ENCODE measurements around the gene COL9A3. TPM values are rescaled to one million over a fixed set of nuclear protein-coding genes. Genes with fewer than 3 reads are reported as not detected.

COL9A3 gene
- total RNA-seq, 1 experiment from 2014 or later, result not detected

DNA sequence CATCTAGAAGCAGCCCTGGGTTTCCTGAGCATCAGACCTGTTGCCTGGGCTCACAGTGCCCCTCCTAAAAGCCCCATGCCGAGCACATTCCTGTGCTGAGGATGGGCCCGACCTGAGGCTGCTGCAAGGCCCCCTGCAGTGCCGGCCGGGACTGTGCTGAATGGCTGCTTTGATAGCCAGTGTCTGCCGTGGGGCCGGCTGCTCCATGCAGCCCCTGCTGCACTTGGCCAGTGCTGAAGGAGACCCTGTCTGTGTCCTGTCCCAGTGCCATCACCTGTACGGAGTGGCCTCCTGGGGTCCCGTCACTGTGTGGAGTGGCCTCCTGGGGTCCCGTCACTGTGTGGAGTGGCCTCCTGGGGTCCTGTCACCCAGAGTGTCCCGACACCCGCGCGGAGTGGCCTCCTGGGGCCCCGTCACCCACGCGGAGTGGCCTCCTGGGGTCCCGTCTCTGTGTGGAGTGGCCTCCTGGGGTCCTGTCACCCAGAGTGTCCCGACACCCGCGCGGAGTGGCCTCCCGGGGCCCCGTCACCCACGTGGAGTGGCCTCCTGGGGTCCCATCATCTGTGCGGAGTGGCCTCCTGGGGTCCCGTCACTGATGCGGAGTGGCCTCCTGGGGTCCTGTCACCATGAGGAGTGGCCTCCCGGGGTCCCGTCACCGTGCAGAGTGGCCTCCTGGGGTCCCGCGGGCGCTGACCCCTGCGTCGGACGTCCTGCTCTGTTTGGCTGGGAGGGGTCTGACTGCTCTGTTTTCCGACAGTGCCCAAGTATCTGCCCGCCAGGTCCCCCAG, 7.0 kb downstream of the COL9A3 start:
- no peak for DNase-seq (ENCODE audit: low spot score)

DNA sequence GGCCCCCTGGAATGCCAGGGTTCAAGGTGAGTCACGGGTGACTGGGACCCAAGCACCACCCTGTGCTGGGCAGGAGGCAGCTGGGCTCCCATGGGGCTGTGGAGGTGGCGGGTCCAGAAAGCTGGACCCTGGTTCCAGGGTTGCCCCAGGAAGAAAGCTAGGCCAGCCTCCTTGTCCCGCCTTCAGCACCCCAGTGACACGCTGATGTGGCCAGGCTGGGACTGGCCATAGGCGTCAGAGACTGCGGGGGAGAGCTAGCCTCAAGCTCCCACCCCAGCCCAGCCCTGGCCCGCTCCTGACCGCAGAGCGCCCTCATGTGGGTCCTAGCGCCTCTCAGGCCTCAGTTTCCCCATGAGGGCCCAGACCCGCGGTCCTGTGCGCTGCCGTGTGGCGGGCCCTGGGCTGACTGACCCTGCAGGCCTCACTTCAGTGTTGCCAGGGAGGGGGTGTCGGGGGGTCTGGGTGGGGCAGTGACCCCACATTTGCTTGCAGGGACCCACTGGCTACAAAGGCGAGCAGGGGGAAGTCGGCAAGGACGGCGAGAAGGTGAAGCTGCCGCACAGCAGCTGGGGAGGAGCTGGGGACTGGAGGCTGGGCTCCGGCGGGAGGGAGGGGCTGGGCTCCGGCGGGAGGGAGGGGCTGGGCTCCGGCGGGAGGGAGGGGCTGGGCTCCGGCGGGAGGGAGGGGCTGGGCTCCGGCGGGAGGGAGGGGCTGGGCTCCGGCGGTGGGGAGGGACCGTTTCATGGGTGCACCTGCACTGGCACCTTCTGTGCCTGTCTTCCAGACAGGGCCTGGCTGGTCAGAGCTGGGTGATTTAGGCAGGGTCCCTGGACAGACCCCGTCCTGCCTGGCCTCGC, 7.9 kb downstream of the COL9A3 start:
- no peak for DNase-seq (ENCODE audit: low spot score)

DNA sequence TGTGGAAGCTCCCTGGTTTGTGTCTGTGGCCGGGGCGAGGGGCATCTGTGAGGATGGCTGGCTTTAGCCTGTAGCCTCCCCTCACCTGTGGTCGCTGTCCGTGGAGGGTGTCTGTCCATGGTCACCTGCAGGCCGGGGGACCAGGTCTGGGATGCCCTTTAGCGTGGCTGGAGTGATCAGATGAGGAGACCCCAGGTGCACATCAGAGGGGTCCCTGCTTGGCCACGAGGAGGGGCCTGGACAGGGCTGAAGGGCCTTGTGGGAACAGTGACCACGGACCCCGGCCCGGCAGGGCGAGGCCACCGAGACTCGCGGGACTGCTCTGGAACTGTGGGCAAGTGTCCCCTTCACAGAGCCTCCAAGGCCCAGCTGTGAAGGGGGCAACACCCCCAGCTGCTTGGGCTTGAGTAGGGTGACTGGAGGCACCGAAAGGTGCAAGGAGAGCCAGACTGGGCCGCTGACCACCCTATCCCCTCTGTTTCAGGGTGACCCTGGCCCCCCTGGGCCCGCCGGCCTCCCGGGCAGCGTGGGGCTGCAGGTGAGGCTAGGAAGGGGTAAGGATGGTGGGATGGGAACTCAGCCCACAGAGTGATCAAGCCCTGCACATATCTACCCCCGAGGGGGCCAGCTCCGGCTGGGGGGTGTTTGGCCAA, 8.6 kb downstream of the COL9A3 start:
- DNase-seq (ENCODE audit: low spot score), result no peak

DNA sequence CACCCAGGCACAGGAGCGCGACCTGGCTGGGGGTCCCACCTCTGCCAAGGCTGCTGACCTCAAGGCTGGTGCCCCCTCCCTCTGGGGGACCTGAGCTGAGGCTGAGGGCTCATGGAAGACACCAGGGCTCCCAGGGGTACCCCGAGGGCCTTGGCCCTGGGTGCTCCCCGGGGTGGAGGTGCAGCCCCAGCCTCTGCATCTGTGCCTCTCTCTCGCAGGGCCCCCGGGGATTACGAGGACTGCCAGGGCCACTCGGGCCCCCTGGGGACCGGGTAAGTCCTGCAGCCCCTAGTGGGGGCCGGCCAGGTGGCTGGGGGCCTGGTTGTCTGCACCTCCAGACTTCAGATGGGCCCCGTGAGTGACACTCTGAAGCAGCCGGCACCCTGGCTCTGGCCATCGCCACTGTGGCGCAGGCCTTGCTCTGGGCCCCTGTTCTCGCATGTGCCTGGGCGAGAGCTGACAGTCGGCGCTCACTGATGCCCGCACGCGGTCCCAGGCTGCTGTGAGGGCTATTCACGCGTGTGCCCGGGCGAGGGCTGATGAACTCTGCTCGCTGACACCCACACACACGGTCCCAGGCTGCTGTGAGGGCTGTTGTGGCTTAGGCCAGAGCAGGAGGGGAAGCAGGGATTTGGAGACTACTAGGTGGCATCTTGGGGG, 9.3 kb downstream of the COL9A3 start:
- no peak for DNase-seq (ENCODE audit: low spot score)

DNA sequence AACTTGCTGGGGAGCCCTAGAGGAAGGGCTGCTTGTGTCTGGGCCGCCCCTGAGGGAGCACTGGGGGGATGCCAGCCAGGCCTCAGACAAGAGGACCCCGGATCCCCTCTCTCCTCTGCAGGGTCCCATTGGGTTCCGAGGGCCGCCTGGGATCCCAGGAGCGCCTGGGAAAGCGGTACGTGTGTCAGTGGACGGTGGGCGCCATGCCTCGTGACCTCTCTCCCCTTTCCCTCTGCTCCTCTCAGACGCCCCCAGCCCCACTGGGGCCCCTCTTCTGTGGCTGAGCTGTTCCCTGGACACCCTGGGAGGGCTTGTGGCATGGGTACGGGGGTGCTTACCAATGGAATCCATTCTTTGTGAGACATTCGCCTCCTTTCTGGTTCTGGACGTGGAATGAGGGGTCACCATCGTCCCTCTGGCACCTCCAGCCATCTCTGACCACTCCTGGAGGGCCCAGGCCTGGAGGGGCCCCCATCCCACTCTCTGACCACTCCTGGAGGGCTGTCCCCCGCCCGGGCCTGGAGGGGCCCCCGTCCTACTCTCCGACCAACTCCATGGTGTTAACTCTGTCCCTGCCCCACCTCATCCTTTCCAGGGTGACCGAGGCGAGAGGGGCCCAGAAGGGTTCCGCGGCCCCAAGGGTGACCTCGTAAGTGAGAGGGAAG, 9.9 kb downstream of the COL9A3 start:
- DNase-seq (ENCODE audit: low spot score), result no peak

DNA sequence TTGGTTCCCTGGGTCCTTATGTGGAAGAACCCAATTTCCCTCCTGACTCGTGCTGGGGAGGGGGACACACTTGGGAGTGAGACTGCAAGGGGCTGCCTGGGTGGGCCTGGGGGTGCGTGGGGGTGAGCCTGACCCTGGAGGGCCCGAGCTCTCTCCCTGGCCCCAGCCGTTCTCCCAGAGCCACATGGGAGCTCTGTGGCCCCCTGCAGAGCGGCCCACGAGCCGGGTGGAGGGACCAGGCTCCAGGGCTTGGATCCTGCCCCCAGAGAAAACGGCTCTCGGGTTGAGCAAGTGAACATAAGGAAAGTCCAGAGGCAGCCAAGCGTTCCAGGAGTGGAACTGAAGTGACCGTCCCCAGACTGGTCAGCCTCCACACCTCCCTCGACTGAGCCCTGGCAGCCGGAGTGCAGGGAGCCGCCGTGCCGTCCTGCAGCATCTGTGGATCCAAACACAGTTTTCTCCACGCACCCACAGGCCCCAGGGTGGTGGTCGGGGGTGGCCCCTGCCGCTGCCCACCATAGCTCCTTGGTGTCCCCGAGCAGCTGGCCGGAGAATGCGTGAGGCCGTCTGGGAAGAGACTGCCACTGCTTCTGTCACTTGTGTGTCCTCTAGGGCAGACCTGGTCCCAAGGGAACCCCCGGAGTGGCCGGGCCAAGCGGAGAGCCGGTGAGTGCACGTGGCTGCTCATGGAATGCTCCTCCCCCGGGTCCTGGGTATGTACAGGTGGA, 10.6 kb downstream of the COL9A3 start:
- no peak for DNase-seq (ENCODE audit: low spot score)

DNA sequence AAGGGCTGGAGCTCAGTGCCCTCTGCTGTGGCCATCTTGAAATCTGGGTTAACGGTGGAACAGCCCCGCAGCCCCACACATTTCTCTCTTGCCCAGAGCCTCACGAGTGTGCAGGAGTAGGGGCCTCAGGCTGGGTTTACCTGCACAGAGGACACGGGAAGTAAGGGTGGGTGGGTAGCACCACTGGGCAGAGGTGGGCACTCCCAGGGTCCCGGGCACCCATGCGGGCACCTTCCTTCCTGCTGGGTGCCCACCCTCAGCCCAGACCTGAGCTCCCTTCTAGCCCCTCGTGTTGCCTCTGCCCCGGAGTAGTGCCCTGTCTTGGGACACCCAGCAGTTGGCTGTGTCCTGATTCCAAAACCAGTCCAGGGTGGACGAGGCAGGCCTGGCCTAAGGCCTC, 11.2 kb downstream of the COL9A3 start:
- DNase-seq (ENCODE audit: low spot score), result no peak

DNA sequence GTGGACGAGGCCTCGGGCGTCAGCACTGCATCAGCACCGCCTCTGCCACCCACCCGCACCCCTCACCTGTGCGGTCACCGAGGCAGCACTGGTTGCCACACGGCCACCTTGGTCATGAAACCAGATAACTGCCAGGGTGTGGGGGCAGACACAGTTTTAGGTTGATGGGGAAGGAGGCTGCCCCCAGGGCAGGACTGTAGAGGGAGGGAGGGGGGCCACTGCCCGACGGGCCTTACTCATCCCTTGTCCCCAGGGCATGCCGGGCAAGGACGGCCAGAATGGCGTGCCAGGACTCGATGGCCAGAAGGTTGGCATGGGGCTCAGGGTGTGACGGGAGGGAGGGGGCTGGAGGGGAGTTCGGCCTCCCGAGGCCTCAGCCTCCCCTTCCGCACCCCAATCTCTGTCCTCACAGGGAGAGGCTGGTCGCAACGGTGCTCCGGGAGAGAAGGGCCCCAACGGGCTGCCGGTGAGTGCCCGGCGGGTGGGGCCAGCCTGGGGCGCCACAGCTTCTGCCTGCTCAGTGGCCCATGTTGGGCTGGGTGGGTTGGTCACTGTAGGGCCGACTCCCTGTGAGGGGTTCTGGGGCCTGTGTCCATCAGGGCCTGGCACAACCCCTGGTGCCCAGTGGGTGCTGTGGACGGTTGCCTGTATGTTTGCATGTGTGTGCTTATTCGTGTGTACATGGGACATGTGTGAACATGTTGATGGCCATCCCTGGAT, 11.8 kb downstream of the COL9A3 start:
- DNase-seq (ENCODE audit: low spot score), result no peak

DNA sequence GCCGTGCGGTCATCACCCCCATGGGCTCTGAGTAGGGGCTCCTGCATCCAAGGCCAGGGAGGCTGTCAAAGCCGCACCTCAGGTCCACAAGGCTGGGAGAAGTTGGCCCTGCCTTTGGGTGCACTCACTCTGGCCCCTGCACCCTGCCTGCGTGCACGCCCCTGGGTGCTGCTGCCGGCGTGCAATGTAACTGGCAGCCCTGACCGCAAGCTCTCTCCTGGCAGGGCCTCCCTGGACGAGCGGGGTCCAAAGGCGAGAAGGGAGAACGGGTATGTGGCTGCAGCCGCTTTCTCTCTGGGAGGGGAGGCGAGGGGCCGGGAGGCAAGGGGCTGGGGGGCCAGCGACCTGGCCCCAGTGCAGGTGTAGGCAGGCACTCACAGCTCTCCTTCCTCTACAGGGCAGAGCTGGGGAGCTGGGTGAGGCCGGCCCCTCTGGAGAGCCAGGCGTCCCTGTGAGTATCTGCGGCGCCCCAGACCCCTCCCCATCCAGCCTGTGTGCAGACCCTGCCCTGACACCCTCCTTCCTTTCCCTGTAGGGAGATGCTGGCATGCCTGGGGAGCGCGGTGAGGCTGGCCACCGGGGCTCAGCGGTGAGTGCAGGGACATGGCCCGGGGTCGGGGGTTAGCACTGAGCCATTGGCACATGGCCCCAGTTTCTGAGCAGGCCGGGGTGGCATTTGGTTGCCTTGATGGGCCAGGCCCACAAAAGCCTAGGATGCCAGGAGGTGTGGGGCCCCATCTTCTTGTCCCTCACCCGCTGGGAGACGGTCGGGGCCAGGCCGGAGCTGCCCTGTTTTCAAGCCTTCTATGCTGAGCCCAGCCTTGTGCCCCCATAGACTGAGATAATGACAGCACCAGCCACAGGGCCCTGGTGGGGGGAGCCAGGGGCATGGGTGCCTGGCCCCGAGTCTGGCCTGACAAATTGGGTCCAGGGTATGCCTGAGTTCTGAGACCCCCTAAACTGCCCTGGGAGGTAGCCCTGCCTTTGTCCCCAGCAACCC, 12.7 kb downstream of the COL9A3 start:
- no peak for DNase-seq (ENCODE audit: low spot score)

DNA sequence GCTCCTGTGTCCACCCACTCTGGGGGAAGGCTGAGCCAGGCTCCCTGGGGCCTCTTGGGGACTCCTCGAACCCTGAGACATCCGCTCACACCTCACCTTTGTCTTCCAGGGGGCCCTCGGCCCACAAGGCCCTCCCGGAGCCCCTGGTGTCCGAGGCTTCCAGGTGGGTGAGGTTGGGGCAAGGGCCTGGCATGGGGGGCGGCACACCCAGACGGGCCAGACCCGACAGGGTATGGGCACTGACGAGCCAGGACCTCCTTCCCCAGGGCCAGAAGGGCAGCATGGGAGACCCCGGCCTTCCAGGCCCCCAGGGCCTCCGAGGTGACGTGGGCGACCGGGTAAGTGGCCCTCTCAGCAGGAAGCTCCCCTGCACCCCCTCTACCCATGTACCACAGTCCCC, 13.4 kb downstream of the COL9A3 start:
- no peak for DNase-seq (ENCODE audit: low spot score)

DNA sequence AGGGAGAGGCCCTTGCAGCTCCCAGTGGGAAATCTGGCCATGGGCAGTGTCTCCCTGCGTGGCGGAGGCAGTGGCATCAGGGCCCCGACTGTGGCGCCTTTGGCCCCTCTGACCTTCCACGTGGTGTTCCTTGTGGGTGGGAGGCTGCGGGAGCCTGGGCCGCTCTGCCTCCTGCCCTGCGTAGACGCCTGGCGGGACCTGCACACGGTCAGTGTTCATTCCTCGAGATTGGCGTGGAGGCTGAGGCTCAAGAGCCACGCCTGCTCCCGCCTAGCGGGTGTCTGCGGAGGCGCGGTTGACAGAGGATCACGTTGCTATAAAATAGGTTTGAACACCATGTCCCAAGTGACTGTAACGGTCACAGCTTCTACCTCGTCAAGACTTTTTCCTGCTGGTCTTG, 14.0 kb downstream of the COL9A3 start:
- no peak for DNase-seq (ENCODE audit: low spot score)

DNA sequence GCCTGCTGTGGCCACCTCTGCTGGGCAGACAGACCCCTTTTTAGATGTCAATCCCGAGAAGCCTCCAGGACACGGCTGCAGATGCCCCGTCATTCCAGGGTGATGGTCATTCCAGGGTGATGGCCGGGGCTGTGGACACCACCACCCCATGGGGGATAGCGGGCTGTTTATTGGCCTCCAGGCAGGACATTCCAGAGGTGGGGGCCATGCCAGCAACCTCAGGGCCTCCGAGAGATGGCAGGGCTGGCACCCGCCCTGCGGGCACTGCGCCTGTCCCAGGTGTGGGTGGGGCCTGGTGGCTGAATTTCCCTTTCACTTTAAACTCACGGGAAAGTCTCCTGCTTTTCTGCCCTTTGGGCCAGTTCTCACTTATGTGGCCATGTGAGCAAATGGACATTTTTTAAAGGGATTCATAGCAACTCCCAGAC, 14.5 kb downstream of the COL9A3 start:
- no peak for DNase-seq (ENCODE audit: low spot score)

DNA sequence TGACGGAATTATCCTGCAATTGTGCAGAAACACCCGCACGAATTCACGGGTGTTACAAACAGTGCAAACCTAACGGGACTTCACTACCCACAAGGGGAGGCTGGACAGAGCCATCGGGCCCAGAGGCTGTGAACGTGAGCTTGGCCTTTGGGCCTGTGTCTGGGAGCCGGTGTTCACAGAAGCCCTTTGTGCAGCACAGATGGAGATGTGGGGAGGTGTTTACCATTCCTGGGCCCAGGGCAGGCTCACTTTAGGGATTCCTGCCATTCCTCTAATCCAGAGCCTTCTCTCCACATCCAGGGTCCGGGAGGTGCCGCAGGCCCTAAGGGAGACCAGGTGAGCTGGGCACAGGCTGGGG, 15.0 kb downstream of the COL9A3 start:
- no peak for DNase-seq (ENCODE audit: low spot score)

DNA sequence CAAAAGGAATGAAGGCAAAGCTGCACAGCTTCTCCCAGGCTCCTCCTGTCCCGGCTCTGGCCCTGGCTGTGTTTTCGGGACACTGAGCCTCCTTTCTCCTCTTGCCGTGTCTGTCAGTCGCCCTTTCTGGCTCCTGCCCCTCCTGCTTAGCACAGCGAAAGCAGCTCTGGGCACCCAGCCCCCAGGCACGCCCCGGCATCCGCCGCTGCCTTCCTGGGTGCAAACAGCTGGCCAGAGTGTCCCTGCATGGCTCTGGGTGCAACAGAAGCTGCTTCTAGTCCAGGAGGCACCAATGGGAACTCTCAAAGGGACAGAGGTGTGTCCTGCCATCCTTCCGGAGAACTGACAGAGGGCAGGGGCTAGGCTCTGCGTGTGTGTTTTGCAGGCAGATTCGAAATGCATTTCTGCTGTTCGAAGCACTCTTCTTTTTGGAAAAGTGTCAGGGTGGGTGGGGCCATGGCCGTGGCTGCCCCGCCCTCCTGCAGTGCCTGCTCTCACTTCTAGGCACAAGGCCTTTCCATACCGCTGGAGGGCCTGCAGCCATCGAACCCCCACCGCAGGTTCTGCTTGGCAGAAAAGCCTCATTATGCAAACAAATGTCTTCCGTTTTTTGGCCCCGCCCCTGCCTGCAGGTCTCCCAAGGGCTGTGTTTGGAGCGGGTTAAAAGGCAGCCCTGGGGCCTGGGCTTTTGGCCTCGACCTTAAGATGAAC, 15.5 kb downstream of the COL9A3 start:
- DNase-seq (ENCODE audit: low spot score), result no peak

DNA sequence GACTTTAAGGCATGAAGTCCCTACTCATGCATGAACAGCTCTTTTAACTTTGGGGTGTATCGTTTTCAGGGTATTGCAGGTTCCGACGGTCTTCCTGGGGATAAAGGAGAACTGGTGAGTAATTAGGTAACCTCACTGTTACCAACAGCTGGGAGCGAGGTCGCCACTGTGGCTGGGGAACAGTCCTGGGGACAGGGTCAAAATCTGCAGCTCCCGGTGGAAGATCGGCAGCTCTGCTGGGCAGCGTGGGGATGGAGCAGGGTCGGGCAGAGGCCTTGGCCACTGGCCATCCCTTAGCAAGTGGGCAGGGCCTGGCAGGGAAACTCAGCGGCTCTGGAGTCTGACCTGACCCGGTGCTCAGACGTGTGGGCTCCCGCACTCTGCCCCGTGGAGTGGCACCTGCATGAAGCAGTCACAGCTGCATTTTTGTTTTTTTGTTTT, 16.1 kb downstream of the COL9A3 start:
- no peak for DNase-seq (ENCODE audit: low spot score)

DNA sequence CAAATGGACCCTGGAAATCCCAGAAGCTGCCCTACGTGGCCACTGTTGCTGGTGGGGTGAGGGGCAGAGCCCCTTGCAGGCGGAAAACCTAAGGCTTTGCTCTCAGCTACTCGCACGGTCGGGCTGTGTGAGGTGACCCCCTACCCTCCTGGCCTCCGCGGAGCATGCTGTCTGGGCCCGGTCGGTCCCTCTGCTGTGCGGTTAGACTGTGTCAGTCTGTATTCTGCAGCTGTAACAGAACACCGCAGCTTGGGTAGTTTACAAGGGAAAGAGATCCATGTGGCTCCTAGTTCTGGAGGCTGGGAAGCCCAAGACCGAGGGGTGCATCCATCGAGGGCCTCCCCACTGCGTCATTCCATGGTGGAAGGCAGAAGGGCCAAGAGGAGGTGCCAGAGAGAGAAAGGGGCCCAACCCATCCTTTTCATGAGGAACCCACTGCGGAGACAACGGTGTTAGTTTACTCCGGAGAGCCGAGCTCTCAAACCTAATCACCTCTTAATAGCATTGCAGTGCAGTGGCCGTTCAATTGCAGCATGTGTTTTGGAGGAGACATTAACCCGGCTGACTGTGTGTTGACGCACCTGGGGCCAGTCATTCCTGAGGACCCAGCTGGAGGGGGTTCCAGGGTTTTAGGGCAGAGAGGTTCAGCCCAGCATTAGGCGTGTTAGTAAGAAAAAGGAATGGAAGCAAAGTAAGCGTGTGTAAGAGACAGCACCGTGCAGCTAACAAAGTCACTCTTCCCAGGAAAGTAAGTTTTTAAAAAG, 18.3 kb downstream of the COL9A3 start:
- no peak for DNase-seq (ENCODE audit: low spot score)

Measured in H4 (cell line).